A673 (cell line): ENCODE measurements around the gene CCN6. TPM values are rescaled to one million over a fixed set of nuclear protein-coding genes. Genes with fewer than 3 reads are reported as not detected.

Experiments
- BruUV-seq: library from RNA; stranded (reverse); fragments of 400-500 nt; replicated peaks from 2 replicates; lab custom pipeline; 2021; lab: Mats Ljungman, UMichigan
- CTCF ChIA-PET: fragments of 300-600 bp; sonication (Branson Sonifier 250); formaldehyde crosslinking; loops from one replicate; lab custom pipeline; 2022; ENCODE audit warnings: antibody characterized with exemption; lab: Charles Lee
- POLR2A ChIA-PET: fragments of 300-600 bp; sonication (Branson Sonifier 250); formaldehyde crosslinking; loops from one replicate; lab custom pipeline; 2022; ENCODE audit warnings: antibody characterized with exemption; ENCODE audit not compliant: low non-redundant PET; lab: Charles Lee
- DNase-seq: peaks from one replicate; pipeline ENCODE4 v3.0.0-alpha.2; 2015; ENCODE audit warnings: low spot score
- H3K27ac ChIP-seq: fragments of 200-600 bp; sonication (generic); 2 replicates; pipeline ENCODE4 v1.5.1; 2016; ENCODE audit warnings: mixed run types, low read depth, mild to moderate bottlenecking, mixed read lengths, antibody characterized with exemption, low read length; ENCODE audit not compliant: poor library complexity, severe bottlenecking
- H3K27me3 ChIP-seq: fragments of 200-600 bp; sonication (generic); replicated peaks from 2 replicates; pipeline ENCODE4 v1.6.1; 2017; ENCODE audit warnings: mixed run types, low read depth, mild to moderate bottlenecking, mixed read lengths, antibody characterized with exemption, low read length; ENCODE audit not compliant: insufficient read depth, poor library complexity
- H3K36me3 ChIP-seq: fragments of 200-600 bp; sonication (generic); 2 replicates; pipeline ENCODE4 v1.6.1; 2016; ENCODE audit warnings: mixed run types, mild to moderate bottlenecking, mixed read lengths, antibody characterized with exemption, low read length; ENCODE audit not compliant: insufficient read depth, poor library complexity, severe bottlenecking
- H3K4me1 ChIP-seq: fragments of 200-600 bp; sonication (generic); 2 replicates; pipeline ENCODE4 v1.6.1; 2017; ENCODE audit warnings: mixed run types, mild to moderate bottlenecking, mixed read lengths, antibody characterized with exemption, low read length; ENCODE audit not compliant: insufficient read depth, poor library complexity, severe bottlenecking
- H3K4me3 ChIP-seq: fragments of 200-600 bp; sonication (generic); 2 replicates; pipeline ENCODE4 v1.5.1; 2016; ENCODE audit warnings: low read depth, mixed run types, mild to moderate bottlenecking, mixed read lengths, low read length; ENCODE audit not compliant: poor library complexity, severe bottlenecking
- H3K9me3 ChIP-seq: fragments of 200-600 bp; sonication (generic); 2 replicates; pipeline ENCODE4 v1.6.1; 2016; ENCODE audit warnings: mixed run types, low read depth, mild to moderate bottlenecking, mixed read lengths, antibody characterized with exemption, low read length; ENCODE audit not compliant: poor library complexity, severe bottlenecking
- EZH2 ChIP-seq: fragments of 200-600 bp; sonication (generic); IDR thresholded peaks from 2 replicates; pipeline ENCODE4 v1.6.1; 2017; ENCODE audit warnings: borderline replicate concordance, low read depth, mild to moderate bottlenecking, mixed read lengths, antibody characterized with exemption, low read length; ENCODE audit not compliant: poor library complexity, severe bottlenecking
- intact Hi-C: fragments of 100-400 bp; cut with micrococcal nuclease; formaldehyde crosslinking; loops from one replicate; pipeline ENCODE4 v1.10.0; 2022; ENCODE audit not compliant: unreplicated experiment
- total RNA-seq: library from RNA; stranded (reverse); gene quantifications from 2 replicates; pipeline ENCODE4 v1.2.3, GENCODE V29; 2021
- TF ChIP-seq, protein P1 (sequence below): fragments of 300-800, 200-600 bp; sonication (generic); conservative IDR thresholded peaks from 2 replicates; pipeline ENCODE4 v1.5.1; 2017; ENCODE audit warnings: low read depth, mild to moderate bottlenecking, antibody characterized with exemption, low read length, moderate library complexity, mixed read lengths

The CCN6 gene
- total RNA-seq, 1 experiment from 2014 or later = not detected

DNA sequence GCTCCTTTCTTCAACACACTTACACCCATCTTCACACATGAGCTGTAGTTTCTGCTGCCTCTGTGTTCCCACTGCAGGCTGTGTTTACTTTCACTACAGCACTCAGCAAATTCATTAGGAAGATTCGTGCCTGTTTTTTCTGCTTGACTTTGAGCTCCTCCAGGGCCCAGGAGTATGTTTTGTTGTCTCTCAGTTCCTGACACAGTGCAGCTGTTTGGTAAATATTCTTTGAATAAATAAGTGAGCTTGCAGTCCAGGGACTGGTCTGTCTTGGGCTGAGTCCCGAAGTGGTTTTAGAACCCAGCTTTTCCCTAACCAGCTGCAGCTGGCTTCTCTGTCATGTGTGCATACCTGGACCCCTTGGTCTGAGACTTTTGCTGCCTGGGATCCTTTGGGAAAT lies 46.6 kb upstream of the CCN6 start:
- Histone ChIP-seq H3K36me3 (no peaks in the 10 kb centered on the region), H3K27me3 (no peaks in the 10 kb centered on the region), H3K27ac (no peak overlapping the region), H3K9me3 (no peaks in the 10 kb centered on the region), H3K4me1 (no peaks in the 10 kb centered on the region), H3K4me3 (no peak overlapping the region)
- no TSS peak for BruUV-seq
- ChIA-PET CTCF (no interaction called here), POLR2A (no interaction called here)
- intact Hi-C loops = no loop called here
- TF ChIP-seq, protein P1, sequence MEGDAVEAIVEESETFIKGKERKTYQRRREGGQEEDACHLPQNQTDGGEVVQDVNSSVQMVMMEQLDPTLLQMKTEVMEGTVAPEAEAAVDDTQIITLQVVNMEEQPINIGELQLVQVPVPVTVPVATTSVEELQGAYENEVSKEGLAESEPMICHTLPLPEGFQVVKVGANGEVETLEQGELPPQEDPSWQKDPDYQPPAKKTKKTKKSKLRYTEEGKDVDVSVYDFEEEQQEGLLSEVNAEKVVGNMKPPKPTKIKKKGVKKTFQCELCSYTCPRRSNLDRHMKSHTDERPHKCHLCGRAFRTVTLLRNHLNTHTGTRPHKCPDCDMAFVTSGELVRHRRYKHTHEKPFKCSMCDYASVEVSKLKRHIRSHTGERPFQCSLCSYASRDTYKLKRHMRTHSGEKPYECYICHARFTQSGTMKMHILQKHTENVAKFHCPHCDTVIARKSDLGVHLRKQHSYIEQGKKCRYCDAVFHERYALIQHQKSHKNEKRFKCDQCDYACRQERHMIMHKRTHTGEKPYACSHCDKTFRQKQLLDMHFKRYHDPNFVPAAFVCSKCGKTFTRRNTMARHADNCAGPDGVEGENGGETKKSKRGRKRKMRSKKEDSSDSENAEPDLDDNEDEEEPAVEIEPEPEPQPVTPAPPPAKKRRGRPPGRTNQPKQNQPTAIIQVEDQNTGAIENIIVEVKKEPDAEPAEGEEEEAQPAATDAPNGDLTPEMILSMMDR = no peak
- TF ChIP-seq EZH2 = no peak
- no peak for DNase-seq

DNA sequence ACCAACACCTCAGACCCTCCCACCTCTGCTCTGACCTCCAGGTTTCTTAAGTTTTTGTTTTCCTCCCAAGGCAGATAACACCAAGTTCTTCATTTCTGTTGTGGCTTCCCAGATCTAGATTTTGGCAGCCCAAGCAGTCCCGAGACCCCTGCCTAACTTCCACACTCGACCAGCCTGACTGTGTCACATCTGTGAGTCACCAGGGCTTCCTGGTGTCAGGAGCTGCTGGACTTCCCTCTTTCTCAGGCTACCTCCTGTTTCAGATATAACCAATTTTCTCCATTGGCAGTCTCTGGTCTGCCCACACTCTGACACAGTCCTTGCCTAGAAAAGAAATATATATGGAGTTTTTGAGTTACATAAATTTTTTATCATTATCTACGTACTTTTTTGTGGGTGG lies 46.1 kb upstream of the CCN6 start:
- no peak overlapping the region for H3K4me3 ChIP-seq
- no TSS peak for BruUV-seq
- H3K27me3 ChIP-seq = no peaks in the 10 kb centered on the region
- ChIA-PET CTCF (no interaction called here), POLR2A (no interaction called here)
- intact Hi-C loops = no loop called here
- no peak overlapping the region for H3K27ac ChIP-seq
- no peaks in the 10 kb centered on the region for H3K4me1 ChIP-seq
- H3K36me3 ChIP-seq = no peaks in the 10 kb centered on the region
- H3K9me3 ChIP-seq = no peaks in the 10 kb centered on the region
- DNase-seq = no peak
- TF ChIP-seq, protein P1 = no peak
- TF ChIP-seq EZH2 = no peak

DNA sequence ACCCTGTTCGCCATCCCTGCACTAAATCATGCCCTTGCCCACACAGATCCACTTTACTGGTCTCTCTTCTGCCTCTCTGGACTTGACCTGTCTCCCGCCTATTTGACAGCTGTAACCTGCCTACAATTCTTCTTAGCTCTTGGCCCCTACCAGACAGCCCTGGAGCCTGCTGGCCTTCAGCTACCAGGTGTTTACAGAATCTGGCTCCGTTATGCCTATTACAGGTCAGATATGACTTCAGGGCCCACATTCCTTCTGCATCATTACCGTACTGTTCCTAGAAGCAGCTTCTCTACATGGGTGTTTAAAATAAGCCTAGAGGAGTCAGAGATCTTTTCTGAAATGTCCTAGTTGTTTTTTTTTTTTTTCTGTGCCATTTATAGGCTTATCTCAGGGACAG lies 45.4 kb upstream of the CCN6 start:
- POLR2A ChIA-PET = no interaction called here
- Histone ChIP-seq H3K27me3 (no peaks in the 10 kb centered on the region), H3K36me3 (no peaks in the 10 kb centered on the region), H3K4me1 (no peaks in the 10 kb centered on the region), H3K27ac (no peak overlapping the region), H3K4me3 (no peak overlapping the region), H3K9me3 (no peaks in the 10 kb centered on the region)
- intact Hi-C loops = no loop called here
- no TSS peak for BruUV-seq
- CTCF ChIA-PET = interaction anchor here (0.6 kb wide), 1 partner anchor 34 kb away, joined by 3 read pairs; no protein-coding TSS in a partner anchor
- DNase-seq = no peak
- TF ChIP-seq, protein P1 = no peak
- no peak for TF ChIP-seq EZH2
